ENCODE measurements around the gene INPP5K. TPM values are rescaled to one million over a fixed set of nuclear protein-coding genes. Genes with fewer than 3 reads are reported as not detected.
"Not testable (repeated sequence)": the region's sequence is repeated elsewhere in the genome, so short reads cannot be mapped to it uniquely, and the experiment has no call there.

INPP5K gene
- total RNA-seq, 1 experiment from 2014 or later, result 30.8 TPM

- no peak overlapping the region for H3K4me3 ChIP-seq
- H3K9me3 ChIP-seq, result no peaks in the 10 kb centered on the region
- no peak for DNase-seq
- no peaks in the 10 kb centered on the region for H3K27me3 ChIP-seq
- H3K36me3 ChIP-seq, result 0 out of 2 replicates have a peak, but pooled peaks cover 2% of the 10 kb centered on the region
These were observed 49.2 kb downstream of the INPP5K start for GRCh38 chr17:1467258-1467657.

- DNase-seq, result no peak
- no peak overlapping the region for H3K4me3 ChIP-seq
- H3K27me3 ChIP-seq, result no peaks in the 10 kb centered on the region
- H3K36me3 ChIP-seq, result 0 out of 2 replicates have a peak, but pooled peaks cover 2% of the 10 kb centered on the region
- H3K9me3 ChIP-seq, result no peaks in the 10 kb centered on the region
These were observed 52.2 kb downstream of the INPP5K start for GRCh38 chr17:1464186-1464585.

GRCh38 chr17:1462164-1463112 is 54.0 kb downstream of the INPP5K start:
- H3K9me3 ChIP-seq, result no peaks in the 10 kb centered on the region
- no peak overlapping the region for H3K4me3 ChIP-seq
- no peaks in the 10 kb centered on the region for H3K27me3 ChIP-seq
- no peak for DNase-seq
- H3K36me3 ChIP-seq, result no peaks in the 10 kb centered on the region

GRCh38 chr17:1461198-1461944 is 55.0 kb downstream of the INPP5K start:
- H3K27me3 ChIP-seq, result no peaks in the 10 kb centered on the region
- no peaks in the 10 kb centered on the region for H3K36me3 ChIP-seq
- H3K9me3 ChIP-seq, result no peaks in the 10 kb centered on the region
- DNase-seq, result no peak
- H3K4me3 ChIP-seq, result no peak overlapping the region

DNA sequence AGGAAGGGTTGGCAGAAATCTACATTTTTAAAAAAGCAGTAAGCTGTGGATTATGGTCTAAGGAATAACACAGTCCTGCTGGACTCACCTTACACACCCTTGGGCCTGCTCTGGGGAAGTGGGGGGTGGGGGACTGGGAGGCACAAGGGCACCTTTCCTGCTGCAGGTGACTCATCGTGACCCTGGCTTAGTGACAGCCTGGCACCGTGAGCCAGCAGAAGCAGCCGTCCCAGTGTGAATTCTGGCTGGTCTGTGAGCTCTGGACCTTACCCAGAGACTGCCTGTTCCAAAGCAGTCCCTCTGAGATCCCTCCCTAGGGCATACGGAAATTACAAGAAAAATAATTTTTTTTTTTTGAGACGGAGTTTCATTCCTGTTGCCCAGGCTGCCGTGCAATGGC is 56.2 kb downstream of the INPP5K start:
- no peaks in the 10 kb centered on the region for H3K27me3 ChIP-seq
- no peaks in the 10 kb centered on the region for H3K9me3 ChIP-seq
- peak; percentile 76 for DNase-seq

GRCh38 chr17:1455797-1456599 is 60.4 kb downstream of the INPP5K start, which contains the start of gene CRK:
CRK (minus strand) TSS chr17:1456232; CDS start chr17:1456117, 115 bp downstream.
- Histone ChIP-seq H3K27me3 (no peaks in the 10 kb centered on the region), H3K36me3 (peaks cover 15% of the 10 kb centered on the region), H3K4me3 (peak within 1 kb of the TSS; percentile 75), H3K9me3 (no peaks in the 10 kb centered on the region)
- DNase-seq, result peak; percentile 90

More for the DNA sequence above, 56.2 kb downstream of the INPP5K start:
- Histone ChIP-seq H3K4me3 (no peak overlapping the region), H3K36me3 (no peaks in the 10 kb centered on the region)

DNA sequence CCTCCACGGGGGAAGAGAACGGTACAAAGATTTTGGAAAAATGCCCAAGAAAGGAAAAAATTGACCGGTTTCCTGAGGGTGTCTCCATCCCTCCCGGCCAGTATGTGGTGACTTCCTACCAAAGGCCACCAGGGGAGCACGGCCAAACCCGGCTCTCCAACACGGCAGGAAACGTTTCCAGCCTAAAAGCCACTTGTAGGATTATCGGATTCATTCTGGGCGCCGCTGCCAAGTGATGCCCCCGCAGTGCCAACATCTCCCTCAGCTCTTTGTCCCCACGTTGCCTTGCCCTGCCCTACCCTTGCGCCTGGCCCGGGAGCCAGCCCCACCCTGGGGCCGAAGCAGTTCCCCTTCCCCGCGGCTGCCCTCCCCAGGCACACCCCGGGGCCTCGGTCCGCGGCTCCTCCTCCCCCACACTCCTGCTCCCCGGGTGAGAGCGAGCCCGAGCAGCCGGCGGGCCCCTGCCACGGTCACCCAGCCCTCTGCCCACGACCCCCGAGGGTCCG is 61.1 kb downstream of the INPP5K start:
- Histone ChIP-seq H3K36me3 (peaks cover 15% of the 10 kb centered on the region), H3K9me3 (no peaks in the 10 kb centered on the region), H3K27me3 (no peaks in the 10 kb centered on the region), H3K4me3 (peak overlapping the region; percentile 75)
- DNase-seq, result peak; percentile 72

- Histone ChIP-seq H3K36me3 (peaks cover 15% of the 10 kb centered on the region), H3K27me3 (no peaks in the 10 kb centered on the region), H3K4me3 (peak overlapping the region; percentile 75), H3K9me3 (no peaks in the 10 kb centered on the region)
- no peak for DNase-seq
These were observed 61.9 kb downstream of the INPP5K start for GRCh38 chr17:1454541-1454940.

DNA sequence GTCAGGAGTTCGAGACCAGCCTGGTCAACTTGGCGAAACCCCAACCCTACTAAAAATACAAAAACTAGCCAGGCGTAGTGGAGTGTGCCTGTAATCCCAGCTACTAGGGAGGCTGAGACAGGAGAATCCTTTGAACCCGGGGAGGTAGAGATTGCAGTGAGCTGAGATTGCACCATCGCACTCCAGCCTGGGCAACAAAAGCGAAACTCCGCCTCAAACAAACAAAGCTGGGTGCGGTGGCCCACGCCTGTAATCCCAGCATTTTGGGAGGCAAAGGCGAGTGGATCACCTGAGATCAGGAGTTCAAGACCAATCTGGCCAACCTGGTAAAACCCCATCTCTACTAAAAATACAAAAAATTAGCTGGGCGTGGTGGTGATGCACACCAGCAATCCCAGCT is 62.7 kb downstream of the INPP5K start:
- DNase-seq, H3K9me3 ChIP-seq, H3K27me3 ChIP-seq, H3K4me3 ChIP-seq: not testable (repeated sequence)
- peaks cover 15% of the 10 kb centered on the region for H3K36me3 ChIP-seq

DNA sequence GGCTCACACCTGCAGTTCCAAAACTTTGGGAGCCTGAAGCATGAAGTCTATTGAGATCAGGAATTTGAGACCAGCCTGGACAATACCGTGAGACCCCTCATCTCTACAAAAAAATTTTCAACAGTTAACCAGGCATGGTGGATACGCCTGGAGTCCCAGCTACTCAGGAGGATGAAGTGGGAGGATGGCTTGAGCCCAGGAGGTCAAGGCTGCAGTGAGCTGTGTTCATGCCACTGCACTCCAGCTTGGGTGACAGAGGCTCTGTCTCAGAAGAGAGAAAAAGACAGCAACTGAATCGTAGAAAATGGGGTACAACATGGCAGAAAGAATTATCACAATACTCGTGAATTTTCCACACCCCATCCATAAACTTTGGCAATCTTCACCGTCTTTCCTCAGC is 63.6 kb downstream of the INPP5K start:
- Histone ChIP-seq H3K4me3 (no peak overlapping the region), H3K9me3 (no peaks in the 10 kb centered on the region)

GRCh38 chr17:1450261-1450660 is 66.2 kb downstream of the INPP5K start:
- peaks cover 15% of the 10 kb centered on the region for H3K36me3 ChIP-seq
- H3K27me3 ChIP-seq, H3K9me3 ChIP-seq, H3K4me3 ChIP-seq, DNase-seq: not testable (repeated sequence)

More for the DNA sequence above, 63.6 kb downstream of the INPP5K start:
- no peaks in the 10 kb centered on the region for H3K27me3 ChIP-seq
- peaks cover 15% of the 10 kb centered on the region for H3K36me3 ChIP-seq
- DNase-seq, result no peak

GRCh38 chr17:1449412-1449967 is 66.9 kb downstream of the INPP5K start:
- Histone ChIP-seq H3K4me3 (no peak overlapping the region), H3K27me3 (no peaks in the 10 kb centered on the region), H3K36me3 (peaks cover 11% of the 10 kb centered on the region), H3K9me3 (no peaks in the 10 kb centered on the region)
- DNase-seq, result no peak

GRCh38 chr17:1447052-1447451 is 69.4 kb downstream of the INPP5K start:
- no peaks in the 10 kb centered on the region for H3K9me3 ChIP-seq
- H3K4me3 ChIP-seq, result no peak overlapping the region
- DNase-seq, result no peak
- no peaks in the 10 kb centered on the region; the same call in none of the 2 replicates for H3K36me3 ChIP-seq
- no peaks in the 10 kb centered on the region for H3K27me3 ChIP-seq

GRCh38 chr17:1446201-1446600 is 70.2 kb downstream of the INPP5K start:
- Histone ChIP-seq H3K4me3 (no peak overlapping the region), H3K27me3 (no peaks in the 10 kb centered on the region), H3K9me3 (no peaks in the 10 kb centered on the region), H3K36me3 (no peaks in the 10 kb centered on the region; the same call in none of the 2 replicates)
- no peak for DNase-seq

GRCh38 chr17:1445695-1446094 is 70.7 kb downstream of the INPP5K start:
- not testable (repeated sequence) for H3K4me3 ChIP-seq, H3K27me3 ChIP-seq, H3K9me3 ChIP-seq, DNase-seq, H3K36me3 ChIP-seq

Data from MG63 (cell line).